ENCODE results near the gene PLCXD1. TPM values are rescaled to one million over a fixed set of nuclear protein-coding genes. Genes with fewer than 3 reads are reported as not detected.

The PLCXD1 gene
- total and polyA plus RNA-seq, 2 experiments from 2014 or later: 48.7 to 112 TPM

GRCh38 chrX:344371-344901 is 63.3 kb downstream of the PLCXD1 start:
- peaks cover 41% of the 10 kb centered on the region for H3K36me3 Mint-ChIP-seq (ENCODE audit: low read depth)
- no peaks in the 10 kb centered on the region; the same call in 2 of the 3 replicates for H3K4me1 Mint-ChIP-seq
- no peak overlapping the region for H3K27ac Mint-ChIP-seq
- H4K20me1 ChIP-seq (replicated peaks; ENCODE audit: insufficient read depth): 0 out of 2 replicates have a peak, but pooled peaks cover 3% of the 10 kb centered on the region
- H3K4me3 ChIP-seq: no peak overlapping the region
- no peaks in the 10 kb centered on the region for H3K9me2 ChIP-seq (ENCODE audit: insufficient read depth)
- no peaks in the 10 kb centered on the region for H3K27me3 ChIP-seq (ENCODE audit: insufficient read depth)
- H3K4me1 ChIP-seq (ENCODE audit: insufficient read depth): no peaks in the 10 kb centered on the region
- no peak overlapping the region for H3K4me3 Mint-ChIP-seq
- no peak overlapping the region for H3K27ac ChIP-seq (ENCODE audit: low read depth)
- H3F3A ChIP-seq (replicated peaks; ENCODE audit: low read depth): no peaks in the 10 kb centered on the region
- DNase-seq (ENCODE audit: low spot score) (no peak), ATAC-seq (no peak)
- H3K27me3 Mint-ChIP-seq (ENCODE audit: insufficient read depth, low read depth, poor library complexity): peaks cover 10% of the 10 kb centered on the region
- H3K4me2 ChIP-seq: no peak overlapping the region
- H3K36me3 ChIP-seq (ENCODE audit: insufficient read depth): no peaks in the 10 kb centered on the region
- H3K79me2 ChIP-seq (replicated peaks; ENCODE audit: insufficient read depth): peaks cover 18% of the 10 kb centered on the region
- peaks cover 12% of the 10 kb centered on the region for H3K9me3 Mint-ChIP-seq
- H2AFZ ChIP-seq: no peak overlapping the region
- TF ChIP-seq NANOG (IDR thresholded peaks at IDR 0.05; ENCODE audit: borderline replicate concordance): no peak
- no peak for TF ChIP-seq REST (IDR thresholded peaks at IDR 0.05; ENCODE audit: unreplicated experiment)
- no peak for TF ChIP-seq POLR2AphosphoS5 (IDR thresholded peaks at IDR 0.05; ENCODE audit: low read depth)
- TF ChIP-seq EZH2 (IDR thresholded peaks at IDR 0.05; ENCODE audit: low read depth, unreplicated experiment): no peak
- no peak for TF ChIP-seq ZNF331 (CRISPR knock-in tag; IDR thresholded peaks at IDR 0.05; ENCODE audit: low read depth)
- TF ChIP-seq ZNF462 (CRISPR knock-in tag; IDR thresholded peaks at IDR 0.05): no peak
- no peak for TF ChIP-seq ZNF114 (CRISPR knock-in tag; IDR thresholded peaks at IDR 0.05)
- no peak for TF ChIP-seq STAT1 (IDR thresholded peaks at IDR 0.05; ENCODE audit: unreplicated experiment)
- no peak for TF ChIP-seq JUNB (IDR thresholded peaks at IDR 0.05; ENCODE audit: unreplicated experiment)
- no peak for TF ChIP-seq EZH2phosphoT487 (IDR thresholded peaks at IDR 0.05; ENCODE audit: unreplicated experiment)
- no peak for TF ChIP-seq CREB1 (CRISPR knock-in tag; IDR thresholded peaks at IDR 0.05; ENCODE audit: low read depth)
